ENCODE data around the gene NTRK2.

DNA sequence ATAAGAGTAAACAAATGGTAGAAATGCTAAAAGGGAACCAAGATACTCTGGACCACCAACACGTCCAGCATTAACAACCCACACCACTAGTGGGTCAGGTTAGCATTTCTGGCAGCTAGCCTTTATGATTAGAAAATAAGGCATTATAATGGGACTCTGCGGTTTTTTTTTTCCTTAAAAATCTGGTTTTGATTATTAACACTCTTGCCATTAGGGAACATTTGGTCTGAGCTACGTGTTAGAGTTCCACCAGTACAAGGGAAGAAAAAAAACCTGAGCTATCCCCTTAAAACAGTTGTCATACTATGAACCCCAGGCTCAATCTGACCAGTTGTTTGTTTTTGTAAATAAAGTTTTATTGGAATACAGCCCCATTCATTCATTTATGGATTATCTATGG lies 110.4 kb downstream of the NTRK2 start:
- TF ChIP-seq, protein P1, sequence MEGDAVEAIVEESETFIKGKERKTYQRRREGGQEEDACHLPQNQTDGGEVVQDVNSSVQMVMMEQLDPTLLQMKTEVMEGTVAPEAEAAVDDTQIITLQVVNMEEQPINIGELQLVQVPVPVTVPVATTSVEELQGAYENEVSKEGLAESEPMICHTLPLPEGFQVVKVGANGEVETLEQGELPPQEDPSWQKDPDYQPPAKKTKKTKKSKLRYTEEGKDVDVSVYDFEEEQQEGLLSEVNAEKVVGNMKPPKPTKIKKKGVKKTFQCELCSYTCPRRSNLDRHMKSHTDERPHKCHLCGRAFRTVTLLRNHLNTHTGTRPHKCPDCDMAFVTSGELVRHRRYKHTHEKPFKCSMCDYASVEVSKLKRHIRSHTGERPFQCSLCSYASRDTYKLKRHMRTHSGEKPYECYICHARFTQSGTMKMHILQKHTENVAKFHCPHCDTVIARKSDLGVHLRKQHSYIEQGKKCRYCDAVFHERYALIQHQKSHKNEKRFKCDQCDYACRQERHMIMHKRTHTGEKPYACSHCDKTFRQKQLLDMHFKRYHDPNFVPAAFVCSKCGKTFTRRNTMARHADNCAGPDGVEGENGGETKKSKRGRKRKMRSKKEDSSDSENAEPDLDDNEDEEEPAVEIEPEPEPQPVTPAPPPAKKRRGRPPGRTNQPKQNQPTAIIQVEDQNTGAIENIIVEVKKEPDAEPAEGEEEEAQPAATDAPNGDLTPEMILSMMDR (IDR thresholded peaks at IDR 0.05; ENCODE audit: low read depth, low read length, missing input control): no peak
- TF ChIP-seq GABPA (IDR thresholded peaks at IDR 0.05 in 1 of 2, conservative IDR thresholded peaks at IDR 0.05 in 1 of 2): no peak
